B cell (primary cell): Measurements from ENCODE around the gene CAMK2A.

ENCODE experiments used
- CTCF ChIP-seq: fragments of 200-600 bp; IDR thresholded peaks from one replicate; pipeline ENCODE4 v1.8.0; 2022; ENCODE audit warnings: antibody characterized with exemption, mild to moderate bottlenecking
- EZH2 ChIP-seq: IDR thresholded peaks from 2 replicates; pipeline ENCODE4 v1.6.1; 2012; ENCODE audit warnings: borderline replicate concordance, low read depth, mild to moderate bottlenecking, moderate library complexity, low read length; ENCODE audit not compliant: insufficient read depth, poor library complexity, severe bottlenecking

GRCh38 chr5:150303660-150304386 is 14.2 kb upstream of the CAMK2A start:
- TF ChIP-seq CTCF (no peak), EZH2 (no peak)
